HepG2 (cell line): ENCODE results near the gene USP2. TPM values are rescaled to one million over a fixed set of nuclear protein-coding genes. Genes with fewer than 3 reads are reported as not detected.
A peak's percentile ranks its signal among the peaks of the same experiment; 100 is the strongest.

Experiments
- AGO2 ChIP-seq: fragments of 200-400 bp; formaldehyde crosslinking; optimal IDR thresholded peaks from 2 replicates; pipeline ENCODE3; 2017; ENCODE audit warnings: mild to moderate bottlenecking, low read depth, low read length, moderate library complexity
- EEA1 ChIP-seq: sonication (generic); formaldehyde crosslinking; IDR thresholded peaks from 2 replicates; pipeline ENCODE4 v1.5.1; 2020; ENCODE audit warnings: mild to moderate bottlenecking, missing genetic modification reagents, borderline replicate concordance
- GABPB1 ChIP-seq: IDR thresholded peaks from 2 replicates; pipeline ENCODE4 v1.6.1; 2016; ENCODE audit warnings: mild to moderate bottlenecking, missing genetic modification reagents, moderate library complexity, missing compliant biosample characterization
- GLI4 ChIP-seq: sonication (generic); formaldehyde crosslinking; IDR thresholded peaks from 2 replicates; pipeline ENCODE4 v1.5.1; 2020; ENCODE audit warnings: missing genetic modification reagents, mild to moderate bottlenecking, moderate library complexity, borderline replicate concordance
- HNF4A ChIP-seq: sonication (generic); formaldehyde crosslinking; IDR thresholded peaks from 2 replicates; pipeline ENCODE4 v1.4.0; 2020; ENCODE audit warnings: missing genetic modification reagents
- IKZF5 ChIP-seq: IDR thresholded peaks from 2 replicates; pipeline ENCODE4 v1.6.1; 2018; ENCODE audit warnings: missing genetic modification reagents, mild to moderate bottlenecking, missing compliant biosample characterization
- IRF2 ChIP-seq: IDR thresholded peaks from 2 replicates; pipeline ENCODE4 v1.6.1; 2018; ENCODE audit warnings: missing genetic modification reagents, missing compliant biosample characterization
- NPAS2 ChIP-seq: sonication (generic); formaldehyde crosslinking; IDR thresholded peaks from 2 replicates; pipeline ENCODE4 v1.8.0; 2022; ENCODE audit warnings: mild to moderate bottlenecking, missing genetic modification reagents, borderline replicate concordance
- POLR2A ChIP-seq, 2 experiments: IDR thresholded peaks; 2 replicates each; pipeline ENCODE4 v1.6.1; 2011; ENCODE audit warnings: low read depth in 2 of 2, low read length in 2 of 2, mild to moderate bottlenecking in 1 of 2, moderate library complexity in 1 of 2; ENCODE audit not compliant: insufficient read depth in 1 of 2
- POLR2G ChIP-seq: fragments of 200-400 bp; formaldehyde crosslinking; IDR thresholded peaks from 2 replicates; pipeline ENCODE4 v1.6.1; 2018; ENCODE audit warnings: mild to moderate bottlenecking, low read depth, low read length, moderate library complexity
- SPEN ChIP-seq: sonication (generic); formaldehyde crosslinking; IDR thresholded peaks from 2 replicates; pipeline ENCODE4 v1.5.1; 2020; ENCODE audit warnings: low read depth, mild to moderate bottlenecking, missing genetic modification reagents
- TBL1XR1 ChIP-seq: fragments of 150-350 bp; IDR thresholded peaks from 2 replicates; pipeline ENCODE4 v1.6.1; 2014; ENCODE audit warnings: borderline replicate concordance, low read length; ENCODE audit not compliant: partially characterized antibody
- ZFP36L1 ChIP-seq: sonication (generic); formaldehyde crosslinking; IDR thresholded peaks from 2 replicates; pipeline ENCODE4 v1.8.0; 2022; ENCODE audit warnings: mild to moderate bottlenecking, missing genetic modification reagents, moderate library complexity
- ZNF225 ChIP-seq: sonication (generic); formaldehyde crosslinking; IDR thresholded peaks from 2 replicates; pipeline ENCODE4 v1.4.0; 2020; ENCODE audit warnings: mild to moderate bottlenecking, missing genetic modification reagents
- ZNF331 ChIP-seq: sonication (generic); formaldehyde crosslinking; IDR thresholded peaks from 2 replicates; pipeline ENCODE4 v1.4.0; 2020; ENCODE audit warnings: missing genetic modification reagents
- ZNF530 ChIP-seq: sonication (generic); formaldehyde crosslinking; IDR thresholded peaks from 2 replicates; pipeline ENCODE4 v1.5.0; 2020; ENCODE audit warnings: low read depth, mild to moderate bottlenecking, missing genetic modification reagents
- ZNF883 ChIP-seq: sonication (generic); formaldehyde crosslinking; IDR thresholded peaks from 2 replicates; pipeline ENCODE4 v1.5.1; 2020; ENCODE audit warnings: mild to moderate bottlenecking, missing genetic modification reagents; ENCODE audit errors: not compliant biosample characterization
- polyA plus RNA-seq, 8 experiments: library from polyadenylated mRNA; depleted of rRNA in 3 of 8; stranded (reverse) in 7 of 8; unstranded in 1 of 8; fragments of >200 nt; fragmentation: Illumina TruSeq in 4 of 8; extraction: Trizol in 4 of 8; gene quantifications; 2 replicates each; pipeline versions ENCODE4 v1.2.1 to v1.2.3, GENCODE V29; 2011 to 2016; ENCODE audit warnings: low read depth in 4 of 8, missing spikeins in 1 of 8, mixed read lengths in 1 of 8; ENCODE audit not compliant: insufficient read depth in 1 of 8
- total RNA-seq, 5 experiments: library from RNA; depleted of rRNA; stranded (reverse); fragments of >200 nt; fragmentation: Illumina TruSeq; extraction: Trizol; gene quantifications; 2 replicates each; pipeline ENCODE4 v1.2.3, GENCODE V29; 2016; ENCODE audit warnings: low read depth in 1 of 5
- TF ChIP-seq, protein P1 (sequence below): sonication (generic); formaldehyde crosslinking; IDR thresholded peaks from 2 replicates; pipeline ENCODE4 v1.8.1; 2023; ENCODE audit warnings: mild to moderate bottlenecking, inconsistent platforms, moderate library complexity, missing genetic modification reagents, borderline replicate concordance
- TF ChIP-seq, protein P2 (sequence below): sonication (generic); formaldehyde crosslinking; conservative IDR thresholded peaks from 2 replicates; pipeline ENCODE4 v1.4.0; 2020; ENCODE audit warnings: mild to moderate bottlenecking, missing genetic modification reagents, moderate library complexity
- TF ChIP-seq, protein P3 (sequence below): sonication (generic); formaldehyde crosslinking; IDR thresholded peaks from 2 replicates; pipeline ENCODE4 v1.4.0; 2020; ENCODE audit warnings: missing genetic modification reagents, mild to moderate bottlenecking, borderline replicate concordance

The USP2 gene
- total and polyA plus RNA-seq, 2 of the 13 experiments (the other 11 are each of a cell fraction or from before 2014, with no cell fraction given), result 2.5 to 6.0 TPM

DNA sequence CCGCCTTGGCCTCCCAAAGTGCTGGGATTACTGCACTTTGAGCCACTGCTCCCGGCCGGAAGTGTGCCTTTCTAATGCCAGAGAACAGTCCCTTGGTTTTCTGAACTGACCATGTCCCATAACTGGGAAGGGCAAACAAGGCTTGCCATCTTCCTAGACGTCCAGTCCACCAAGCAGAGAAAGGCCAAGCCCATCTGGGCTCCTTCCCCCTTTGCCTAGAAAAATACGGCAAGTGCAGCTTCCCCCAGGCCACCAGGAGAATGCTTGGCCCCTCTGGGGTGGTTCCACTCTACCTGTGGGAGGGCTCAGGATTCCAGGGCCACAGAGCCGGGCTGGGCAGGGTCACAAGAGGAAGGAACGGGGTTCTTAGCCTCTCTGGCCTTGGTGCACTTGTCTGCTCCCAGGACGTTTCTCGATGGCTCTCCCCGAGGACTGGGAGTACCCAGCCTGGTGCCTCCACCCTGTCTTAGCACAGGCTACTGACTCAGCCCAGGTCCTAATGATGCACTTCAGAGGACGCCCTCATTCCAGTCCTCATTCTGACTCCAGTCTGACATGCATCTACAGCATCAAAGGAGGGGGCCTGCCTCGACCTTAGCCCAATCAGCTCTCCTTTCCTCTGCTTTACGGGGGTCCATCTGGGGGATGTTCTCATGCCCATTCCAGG lies 1.2 kb downstream of the USP2 start (continued):
- TF ChIP-seq, protein P1, sequence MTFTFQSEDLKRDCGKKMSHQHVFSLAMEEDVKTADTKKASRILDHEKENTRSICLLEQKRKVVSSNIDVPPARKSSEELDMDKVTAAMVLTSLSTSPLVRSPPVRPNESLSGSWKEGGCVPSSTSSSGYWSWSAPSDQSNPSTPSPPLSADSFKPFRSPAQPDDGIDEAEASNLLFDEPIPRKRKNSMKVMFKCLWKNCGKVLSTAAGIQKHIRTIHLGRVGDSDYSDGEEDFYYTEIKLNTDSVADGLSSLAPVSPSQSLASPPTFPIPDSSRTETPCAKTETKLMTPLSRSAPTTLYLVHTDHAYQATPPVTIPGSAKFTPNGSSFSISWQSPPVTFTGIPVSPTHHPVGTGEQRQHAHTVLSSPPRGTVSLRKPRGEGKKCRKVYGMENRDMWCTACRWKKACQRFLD (CRISPR knock-in tag), result no peak
- TF ChIP-seq EEA1 (CRISPR knock-in tag), result no peak
- TF ChIP-seq POLR2G, result no peak
- TF ChIP-seq POLR2A (IDR thresholded peaks at IDR 0.05; ENCODE audit: insufficient read depth in 1 of 2, low read depth in 2 of 2, low read length in 2 of 2), result 0 out of 4 replicates have a peak, but pooled peaks of 1 of the 2 experiments have one; percentile 37
- no peak for TF ChIP-seq ZNF331 (CRISPR knock-in tag)
- TF ChIP-seq IRF2 (CRISPR knock-in tag), result 0 out of 2 replicates have a peak, but pooled peaks have one; percentile 8
- TF ChIP-seq, protein P2, sequence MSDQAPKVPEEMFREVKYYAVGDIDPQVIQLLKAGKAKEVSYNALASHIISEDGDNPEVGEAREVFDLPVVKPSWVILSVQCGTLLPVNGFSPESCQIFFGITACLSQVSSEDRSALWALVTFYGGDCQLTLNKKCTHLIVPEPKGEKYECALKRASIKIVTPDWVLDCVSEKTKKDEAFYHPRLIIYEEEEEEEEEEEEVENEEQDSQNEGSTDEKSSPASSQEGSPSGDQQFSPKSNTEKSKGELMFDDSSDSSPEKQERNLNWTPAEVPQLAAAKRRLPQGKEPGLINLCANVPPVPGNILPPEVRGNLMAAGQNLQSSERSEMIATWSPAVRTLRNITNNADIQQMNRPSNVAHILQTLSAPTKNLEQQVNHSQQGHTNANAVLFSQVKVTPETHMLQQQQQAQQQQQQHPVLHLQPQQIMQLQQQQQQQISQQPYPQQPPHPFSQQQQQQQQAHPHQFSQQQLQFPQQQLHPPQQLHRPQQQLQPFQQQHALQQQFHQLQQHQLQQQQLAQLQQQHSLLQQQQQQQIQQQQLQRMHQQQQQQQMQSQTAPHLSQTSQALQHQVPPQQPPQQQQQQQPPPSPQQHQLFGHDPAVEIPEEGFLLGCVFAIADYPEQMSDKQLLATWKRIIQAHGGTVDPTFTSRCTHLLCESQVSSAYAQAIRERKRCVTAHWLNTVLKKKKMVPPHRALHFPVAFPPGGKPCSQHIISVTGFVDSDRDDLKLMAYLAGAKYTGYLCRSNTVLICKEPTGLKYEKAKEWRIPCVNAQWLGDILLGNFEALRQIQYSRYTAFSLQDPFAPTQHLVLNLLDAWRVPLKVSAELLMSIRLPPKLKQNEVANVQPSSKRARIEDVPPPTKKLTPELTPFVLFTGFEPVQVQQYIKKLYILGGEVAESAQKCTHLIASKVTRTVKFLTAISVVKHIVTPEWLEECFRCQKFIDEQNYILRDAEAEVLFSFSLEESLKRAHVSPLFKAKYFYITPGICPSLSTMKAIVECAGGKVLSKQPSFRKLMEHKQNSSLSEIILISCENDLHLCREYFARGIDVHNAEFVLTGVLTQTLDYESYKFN (CRISPR knock-in tag), result no peak; the same call in 1 of the 2 replicates
- 0 out of 2 replicates have a peak, but pooled peaks have one; percentile 44 for TF ChIP-seq GLI4 (CRISPR knock-in tag)
- no peak for TF ChIP-seq ZFP36L1 (CRISPR knock-in tag)
- TF ChIP-seq SPEN (CRISPR knock-in tag), result no peak
- no peak for TF ChIP-seq ZNF883 (CRISPR knock-in tag)
- no peak for TF ChIP-seq TBL1XR1
- TF ChIP-seq GABPB1, result peak; percentile 52; the same call in 1 of the 2 replicates
- TF ChIP-seq NPAS2 (CRISPR knock-in tag), result no peak
- no peak for TF ChIP-seq AGO2
- TF ChIP-seq ZNF225, result no peak
- TF ChIP-seq HNF4A, result peak; percentile 73
- TF ChIP-seq, protein P3, sequence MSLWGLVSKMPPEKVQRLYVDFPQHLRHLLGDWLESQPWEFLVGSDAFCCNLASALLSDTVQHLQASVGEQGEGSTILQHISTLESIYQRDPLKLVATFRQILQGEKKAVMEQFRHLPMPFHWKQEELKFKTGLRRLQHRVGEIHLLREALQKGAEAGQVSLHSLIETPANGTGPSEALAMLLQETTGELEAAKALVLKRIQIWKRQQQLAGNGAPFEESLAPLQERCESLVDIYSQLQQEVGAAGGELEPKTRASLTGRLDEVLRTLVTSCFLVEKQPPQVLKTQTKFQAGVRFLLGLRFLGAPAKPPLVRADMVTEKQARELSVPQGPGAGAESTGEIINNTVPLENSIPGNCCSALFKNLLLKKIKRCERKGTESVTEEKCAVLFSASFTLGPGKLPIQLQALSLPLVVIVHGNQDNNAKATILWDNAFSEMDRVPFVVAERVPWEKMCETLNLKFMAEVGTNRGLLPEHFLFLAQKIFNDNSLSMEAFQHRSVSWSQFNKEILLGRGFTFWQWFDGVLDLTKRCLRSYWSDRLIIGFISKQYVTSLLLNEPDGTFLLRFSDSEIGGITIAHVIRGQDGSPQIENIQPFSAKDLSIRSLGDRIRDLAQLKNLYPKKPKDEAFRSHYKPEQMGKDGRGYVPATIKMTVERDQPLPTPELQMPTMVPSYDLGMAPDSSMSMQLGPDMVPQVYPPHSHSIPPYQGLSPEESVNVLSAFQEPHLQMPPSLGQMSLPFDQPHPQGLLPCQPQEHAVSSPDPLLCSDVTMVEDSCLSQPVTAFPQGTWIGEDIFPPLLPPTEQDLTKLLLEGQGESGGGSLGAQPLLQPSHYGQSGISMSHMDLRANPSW, result no peak
- TF ChIP-seq IKZF5 (CRISPR knock-in tag), result no peak
- TF ChIP-seq ZNF530 (CRISPR knock-in tag), result no peak
